Measurements from ENCODE around the gene PLCG1.

Gene PLCG1

GRCh38 chr20:41168281-41169161 lies 31.2 kb downstream of the PLCG1 start:
- TF ChIP-seq CTCF (IDR thresholded peaks at IDR 0.05; ENCODE audit: insufficient read depth, missing control alignments), result no peak
- FAIRE-seq (no peak), DNase-seq (ENCODE audit: insufficient read length, low spot score) (no peak)

- DNase-seq (ENCODE audit: insufficient read length, low spot score) (no peak), FAIRE-seq (no peak)
- no peak for TF ChIP-seq CTCF (IDR thresholded peaks at IDR 0.05; ENCODE audit: insufficient read depth, missing control alignments)
Observed at GRCh38 chr20:41169162-41169690, 31.9 kb downstream of the PLCG1 start.

GRCh38 chr20:41169791-41170351 lies 32.5 kb downstream of the PLCG1 start:
- TF ChIP-seq CTCF (IDR thresholded peaks at IDR 0.05; ENCODE audit: insufficient read depth, missing control alignments), result no peak
- FAIRE-seq (no peak), DNase-seq (ENCODE audit: insufficient read length, low spot score) (no peak)

GRCh38 chr20:41170386-41171105 lies 33.2 kb downstream of the PLCG1 start:
- TF ChIP-seq CTCF (IDR thresholded peaks at IDR 0.05; ENCODE audit: insufficient read depth, missing control alignments), result no peak
- DNase-seq (ENCODE audit: insufficient read length, low spot score), result no peak

GRCh38 chr20:41171736-41172295 lies 34.5 kb downstream of the PLCG1 start:
- DNase-seq (ENCODE audit: insufficient read length, low spot score) (no peak), FAIRE-seq (no peak)
- no peak for TF ChIP-seq CTCF (IDR thresholded peaks at IDR 0.05; ENCODE audit: insufficient read depth, missing control alignments)

More at GRCh38 chr20:41170386-41171105, 33.2 kb downstream of the PLCG1 start:
- no peak for FAIRE-seq

GRCh38 chr20:41172296-41173140 lies 35.2 kb downstream of the PLCG1 start:
- FAIRE-seq (no peak), DNase-seq (ENCODE audit: insufficient read length, low spot score) (no peak)
- TF ChIP-seq CTCF (IDR thresholded peaks at IDR 0.05; ENCODE audit: insufficient read depth, missing control alignments), result no peak

All from D721Med (cell line).